OCI-M2 (cell line): ENCODE results near the gene ZNF532.
"Not testable (repeated sequence)": the region's sequence is repeated elsewhere in the genome, so short reads cannot be mapped to it uniquely, and the experiment has no call there.

Experiments used
- DNase-seq: peaks from one replicate; lab custom pipeline; 2025; ENCODE audit not compliant: unreplicated experiment; lab: John Stamatoyannopoulos, UW

The ZNF532 gene, protein sequence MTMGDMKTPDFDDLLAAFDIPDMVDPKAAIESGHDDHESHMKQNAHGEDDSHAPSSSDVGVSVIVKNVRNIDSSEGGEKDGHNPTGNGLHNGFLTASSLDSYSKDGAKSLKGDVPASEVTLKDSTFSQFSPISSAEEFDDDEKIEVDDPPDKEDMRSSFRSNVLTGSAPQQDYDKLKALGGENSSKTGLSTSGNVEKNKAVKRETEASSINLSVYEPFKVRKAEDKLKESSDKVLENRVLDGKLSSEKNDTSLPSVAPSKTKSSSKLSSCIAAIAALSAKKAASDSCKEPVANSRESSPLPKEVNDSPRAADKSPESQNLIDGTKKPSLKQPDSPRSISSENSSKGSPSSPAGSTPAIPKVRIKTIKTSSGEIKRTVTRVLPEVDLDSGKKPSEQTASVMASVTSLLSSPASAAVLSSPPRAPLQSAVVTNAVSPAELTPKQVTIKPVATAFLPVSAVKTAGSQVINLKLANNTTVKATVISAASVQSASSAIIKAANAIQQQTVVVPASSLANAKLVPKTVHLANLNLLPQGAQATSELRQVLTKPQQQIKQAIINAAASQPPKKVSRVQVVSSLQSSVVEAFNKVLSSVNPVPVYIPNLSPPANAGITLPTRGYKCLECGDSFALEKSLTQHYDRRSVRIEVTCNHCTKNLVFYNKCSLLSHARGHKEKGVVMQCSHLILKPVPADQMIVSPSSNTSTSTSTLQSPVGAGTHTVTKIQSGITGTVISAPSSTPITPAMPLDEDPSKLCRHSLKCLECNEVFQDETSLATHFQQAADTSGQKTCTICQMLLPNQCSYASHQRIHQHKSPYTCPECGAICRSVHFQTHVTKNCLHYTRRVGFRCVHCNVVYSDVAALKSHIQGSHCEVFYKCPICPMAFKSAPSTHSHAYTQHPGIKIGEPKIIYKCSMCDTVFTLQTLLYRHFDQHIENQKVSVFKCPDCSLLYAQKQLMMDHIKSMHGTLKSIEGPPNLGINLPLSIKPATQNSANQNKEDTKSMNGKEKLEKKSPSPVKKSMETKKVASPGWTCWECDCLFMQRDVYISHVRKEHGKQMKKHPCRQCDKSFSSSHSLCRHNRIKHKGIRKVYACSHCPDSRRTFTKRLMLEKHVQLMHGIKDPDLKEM (N-terminal part only)

DNA sequence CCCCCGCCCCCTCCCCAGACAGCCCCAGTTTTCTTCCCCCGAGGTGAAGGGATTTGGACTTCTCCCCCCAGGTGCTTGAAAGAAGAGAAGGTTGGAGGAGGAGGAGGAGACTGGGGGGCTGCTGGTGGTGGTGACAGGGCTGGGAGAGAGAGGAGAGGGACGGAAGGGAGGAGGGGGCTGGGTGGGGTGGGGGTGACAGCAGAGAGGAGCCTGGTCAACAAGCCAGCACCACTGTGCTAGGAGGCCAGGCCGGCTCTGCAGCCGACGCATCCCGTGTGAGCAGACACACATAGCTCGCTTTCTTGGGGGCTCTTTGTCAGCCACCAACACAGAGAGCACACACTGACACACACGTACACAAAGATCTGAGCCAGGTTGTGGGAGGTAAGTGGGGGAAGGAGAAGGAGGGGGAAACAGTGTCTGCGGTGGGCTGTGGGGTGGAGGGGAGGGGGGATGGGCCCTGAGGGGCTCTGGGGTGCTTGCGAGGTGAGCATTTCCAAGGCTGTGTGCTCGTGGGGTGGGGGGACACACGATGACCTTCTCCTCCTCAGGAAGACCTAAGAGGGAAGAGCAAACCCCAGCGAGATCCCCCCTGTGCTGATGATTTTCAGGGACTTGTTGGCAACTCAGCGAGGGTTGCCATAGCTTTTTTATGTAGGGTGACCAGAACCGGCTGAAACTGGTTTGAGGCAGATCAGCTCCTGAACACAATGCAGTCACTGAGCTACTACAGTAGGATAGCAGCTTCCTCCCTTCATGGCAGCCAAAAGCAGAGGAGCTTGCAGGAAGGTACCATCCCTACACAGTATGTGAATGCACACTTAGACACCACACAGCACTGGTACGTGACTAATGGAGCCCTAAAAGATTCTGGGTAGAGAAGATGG is at the start of gene ZNF532:
Gene ZNF532 (plus strand): TSS at position 732 of the 887 bp plus-strand sequence. CDS start 53,411 bp downstream, outside the sequence.
- no peak for DNase-seq

DNA sequence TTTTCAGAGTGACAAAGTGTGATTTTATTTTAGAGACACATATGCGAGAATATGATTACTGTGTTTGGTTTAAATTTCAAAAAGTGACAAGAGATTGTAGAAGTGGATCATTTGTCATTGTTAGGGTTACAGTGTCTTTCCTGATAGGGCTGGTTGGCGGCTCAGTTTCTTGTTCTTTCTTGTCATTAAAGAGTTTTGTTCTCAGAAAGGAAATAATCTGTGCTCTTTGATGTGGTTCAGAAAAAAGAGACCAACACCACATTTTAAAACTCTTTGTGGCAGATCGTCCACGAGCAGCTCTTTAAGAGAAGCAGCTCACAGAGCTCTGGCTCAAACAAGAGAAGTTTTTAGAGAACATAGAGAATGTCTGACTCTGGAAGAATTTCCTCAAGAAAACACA is 45.6 kb upstream of the ZNF532 start:
- no peak for DNase-seq

DNA sequence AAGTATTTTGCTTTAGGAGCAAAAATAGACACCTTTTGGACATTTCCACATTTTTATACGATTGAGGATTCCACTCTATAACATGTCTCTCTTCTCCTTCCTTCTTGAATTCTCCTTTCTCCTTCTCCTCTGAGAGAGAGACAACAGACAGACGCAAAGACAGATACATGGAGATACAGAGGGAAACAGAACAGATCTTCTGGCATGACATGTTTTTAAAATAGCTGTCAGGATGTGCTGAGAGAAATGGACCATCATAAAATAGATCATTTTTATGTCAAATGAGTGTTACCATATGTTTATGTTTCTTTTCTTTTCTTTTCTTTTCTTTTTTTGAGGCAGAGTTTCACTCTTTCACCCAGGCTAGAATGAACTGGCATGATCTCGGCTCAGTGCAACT is 44.4 kb upstream of the ZNF532 start:
- no peak for DNase-seq

DNA sequence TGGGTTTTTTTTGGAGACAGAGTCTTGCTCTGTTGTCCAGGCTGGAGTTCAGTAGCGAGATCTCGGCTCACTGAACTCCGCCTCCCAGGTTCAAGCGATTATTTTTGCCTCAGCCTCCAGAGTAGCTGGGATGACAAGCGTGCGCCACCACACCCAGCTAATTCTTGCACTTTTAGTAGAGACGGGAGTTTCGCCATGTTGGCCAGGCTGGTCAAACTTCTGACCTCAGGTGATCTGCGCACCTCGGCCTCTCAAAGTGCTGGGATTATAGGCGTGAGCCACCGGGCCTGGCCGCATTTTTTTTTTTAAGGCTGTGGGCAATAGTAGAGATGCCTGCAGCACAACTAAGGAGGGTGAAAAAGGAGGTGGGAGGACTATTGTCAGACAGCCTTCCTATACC is 41.7 kb upstream of the ZNF532 start:
- DNase-seq: no peak

DNA sequence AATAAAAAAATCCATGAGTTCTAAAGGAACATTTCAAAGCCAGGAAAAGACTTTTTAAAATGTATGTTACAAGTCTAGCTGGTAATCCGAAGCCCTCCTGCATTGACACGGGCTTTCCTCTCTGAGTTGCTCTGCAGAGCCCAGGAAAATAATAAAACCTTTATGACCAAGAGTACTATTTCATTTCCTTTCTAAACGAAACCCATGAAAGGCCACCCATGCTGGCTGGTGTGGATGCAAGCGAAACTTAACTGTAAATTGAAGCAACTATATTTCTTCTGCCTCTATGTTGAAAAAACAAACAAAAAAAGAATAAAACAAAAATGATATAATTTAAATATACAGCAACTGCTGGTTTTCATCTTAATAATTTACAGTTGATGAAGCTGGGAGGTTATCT is 41.3 kb upstream of the ZNF532 start:
- DNase-seq: no peak

DNA sequence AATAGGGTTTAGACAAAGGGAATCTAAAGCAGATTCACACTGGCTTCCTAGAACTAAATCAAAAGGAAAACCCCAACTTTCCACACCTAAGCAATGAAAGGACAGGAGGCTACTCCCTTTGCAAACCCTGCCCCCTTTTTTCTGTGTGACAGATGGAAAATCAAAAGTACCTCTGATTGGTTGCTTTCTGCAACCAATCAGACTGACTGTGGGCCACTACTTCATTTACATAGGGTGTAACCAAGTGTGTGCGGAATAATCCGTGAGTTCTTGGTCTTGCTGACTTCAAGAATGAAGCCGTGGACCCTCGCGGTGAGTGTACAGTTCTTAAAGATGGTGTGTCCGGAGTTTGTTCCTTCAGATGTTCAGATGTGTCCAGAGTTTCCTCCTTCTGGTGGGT is 37.8 kb upstream of the ZNF532 start:
- DNase-seq: not testable (repeated sequence)

DNA sequence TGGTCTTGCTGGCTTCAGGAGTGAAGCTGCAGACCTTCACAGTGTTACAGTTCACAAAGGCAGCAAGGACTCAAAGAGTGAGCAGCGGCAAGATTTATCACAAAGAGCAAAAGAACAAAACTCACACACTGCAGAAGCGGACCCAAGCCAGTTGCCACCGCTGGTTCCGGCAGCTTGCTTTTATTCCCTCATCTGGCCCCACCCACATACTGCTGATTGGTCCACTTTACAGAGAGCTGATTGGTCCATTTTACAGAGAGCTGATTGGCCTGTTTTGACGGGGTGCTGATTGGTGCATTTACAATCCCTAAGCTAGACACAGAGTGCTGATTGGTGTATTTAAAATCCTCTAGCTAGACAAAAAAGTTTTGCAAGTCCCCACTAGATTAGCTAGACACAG is 37.2 kb upstream of the ZNF532 start:
- no peak for DNase-seq

DNA sequence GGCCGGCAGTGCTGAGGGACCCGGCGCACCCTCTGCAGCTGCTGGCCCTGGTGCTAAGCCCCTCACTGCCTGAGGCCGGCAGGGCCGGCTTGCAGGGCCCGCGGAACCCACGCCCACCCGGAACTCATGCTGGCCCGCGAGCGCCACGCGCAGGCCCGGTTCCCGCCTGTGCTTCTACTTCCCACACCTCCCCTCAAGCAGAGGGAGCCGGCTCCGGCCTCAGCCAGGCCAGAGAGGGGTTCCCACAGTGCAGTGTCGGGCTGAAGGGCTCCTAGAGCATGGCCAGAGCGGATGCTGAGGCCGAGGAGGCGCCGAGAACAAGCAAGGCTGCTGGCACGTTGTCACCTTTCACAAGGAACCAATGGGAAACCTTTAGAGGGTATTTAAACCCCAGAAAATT is 36.8 kb upstream of the ZNF532 start:
- no peak for DNase-seq

DNA sequence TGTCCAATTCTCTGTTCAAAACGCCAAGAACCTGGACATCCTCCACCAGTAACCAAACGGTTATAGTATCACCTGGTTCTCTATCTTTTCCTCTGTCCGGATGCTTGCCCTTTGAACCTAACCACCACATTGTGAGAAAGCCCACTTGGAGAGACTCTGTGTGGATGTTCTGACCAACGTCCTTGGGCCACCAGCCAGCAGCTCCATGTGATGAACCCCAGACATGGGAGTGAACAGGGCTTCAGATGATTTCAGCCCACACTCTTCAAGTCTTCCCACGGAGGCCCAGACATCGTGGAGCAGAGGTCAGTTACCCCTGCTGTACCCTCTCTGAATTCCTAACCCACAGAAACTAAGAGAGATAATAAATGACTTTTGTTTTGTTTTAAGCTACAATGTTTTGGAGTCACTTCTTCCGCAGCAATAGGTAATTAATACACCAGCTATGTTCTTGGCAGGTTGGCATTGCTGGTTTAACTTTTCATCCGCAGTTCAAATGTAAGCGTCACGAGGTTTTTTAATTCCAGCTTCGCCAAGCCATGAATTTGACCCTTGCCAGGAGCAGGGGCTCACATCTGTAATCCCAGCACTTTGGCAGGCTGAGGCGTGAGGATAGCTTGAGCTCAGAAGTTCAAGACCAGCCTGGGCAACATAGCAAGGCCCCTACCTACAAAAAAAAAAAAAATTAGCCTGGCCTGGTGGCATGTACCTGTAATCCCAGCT is 36.1 kb upstream of the ZNF532 start:
- no peak for DNase-seq

DNA sequence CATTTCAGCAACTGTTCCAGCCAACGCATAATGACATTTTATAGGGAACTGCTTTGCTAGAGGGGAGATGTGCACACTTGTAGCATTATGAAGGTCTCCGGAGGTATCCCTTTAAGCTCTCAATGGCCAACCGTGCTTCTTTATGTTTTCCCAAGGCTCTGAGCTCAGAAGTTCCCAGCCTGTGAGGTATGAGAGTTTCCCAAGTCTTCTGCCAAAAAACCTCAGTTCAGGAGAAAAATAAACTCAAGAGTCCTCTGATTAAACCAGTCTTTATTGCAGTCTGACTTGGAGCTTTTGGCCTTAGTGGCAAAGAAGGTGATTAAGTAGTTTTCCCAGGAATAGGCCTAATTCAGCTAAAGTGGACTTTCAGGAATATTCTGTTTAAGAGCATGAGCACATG is 35.4 kb upstream of the ZNF532 start:
- DNase-seq: no peak

DNA sequence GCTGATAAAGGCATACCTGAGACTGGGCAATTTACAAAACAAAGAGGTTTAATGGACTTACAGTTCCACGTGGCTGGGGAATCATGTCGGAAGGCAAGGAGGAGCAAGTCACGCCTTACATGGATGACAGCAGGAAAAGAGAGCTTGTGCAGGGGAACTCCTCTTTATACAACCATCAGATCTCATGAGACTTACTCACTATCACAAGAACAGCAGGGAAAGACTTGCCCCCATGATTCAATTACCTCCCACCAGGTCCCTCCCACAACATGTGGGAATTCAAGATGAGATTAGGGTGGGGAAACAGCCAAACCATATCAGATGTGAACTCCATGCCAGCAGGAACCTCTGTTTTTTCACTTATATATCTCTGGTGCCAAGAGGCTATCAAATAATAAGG is 34.8 kb upstream of the ZNF532 start:
- DNase-seq: not testable (repeated sequence)

DNA sequence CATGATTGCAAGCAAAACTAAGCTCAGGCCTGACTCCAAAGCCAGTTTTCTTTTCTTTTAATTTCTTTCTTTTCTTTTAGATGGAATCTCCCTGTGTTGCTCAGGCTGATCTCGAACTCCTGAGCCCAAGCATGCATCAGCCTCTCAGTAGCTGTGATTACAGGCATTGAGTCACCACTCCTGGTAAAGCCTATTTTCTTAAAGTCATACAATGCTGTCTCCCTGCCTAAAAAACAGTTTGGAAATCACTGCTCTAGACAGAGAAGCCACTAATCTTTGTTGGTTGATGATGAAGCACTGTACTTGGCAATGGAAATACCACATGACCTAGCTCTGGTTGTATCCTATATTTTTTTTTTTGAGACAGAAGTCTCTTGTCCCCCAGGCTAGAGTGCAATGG is 33.1 kb upstream of the ZNF532 start:
- no peak for DNase-seq

DNA sequence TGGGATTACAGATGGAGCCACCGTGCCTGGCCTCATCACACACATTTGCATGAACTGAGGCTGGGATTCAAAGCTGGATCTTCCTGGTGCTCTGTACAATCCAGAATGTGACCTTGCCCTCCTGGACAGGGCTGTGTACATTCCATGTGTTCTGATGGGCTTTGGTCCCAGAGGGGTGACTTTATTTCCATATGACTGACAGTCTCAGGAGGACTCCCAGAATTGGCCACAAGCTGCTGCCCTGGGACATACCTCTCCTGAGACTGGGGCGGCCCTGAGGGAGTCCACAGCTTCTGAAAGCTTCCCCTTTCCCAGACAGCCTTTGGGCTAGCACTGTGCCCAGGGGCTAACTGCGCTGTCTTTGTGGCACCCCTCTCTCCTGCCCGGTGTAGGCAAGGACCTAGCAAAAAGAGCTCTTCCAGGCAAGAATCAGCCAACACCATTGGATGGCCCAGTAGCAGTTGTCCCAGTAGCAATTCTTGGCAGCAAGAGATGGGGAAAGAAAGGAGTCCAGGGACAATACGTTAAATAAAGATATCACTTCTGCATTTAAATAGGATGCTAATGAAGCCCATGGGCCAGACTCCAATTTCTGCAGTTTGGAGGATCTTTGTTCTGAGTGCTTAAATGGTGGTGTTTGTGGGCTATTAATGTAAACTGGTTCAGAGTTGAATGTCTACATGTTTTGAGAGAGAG is 26.4 kb upstream of the ZNF532 start:
- DNase-seq: no peak

DNA sequence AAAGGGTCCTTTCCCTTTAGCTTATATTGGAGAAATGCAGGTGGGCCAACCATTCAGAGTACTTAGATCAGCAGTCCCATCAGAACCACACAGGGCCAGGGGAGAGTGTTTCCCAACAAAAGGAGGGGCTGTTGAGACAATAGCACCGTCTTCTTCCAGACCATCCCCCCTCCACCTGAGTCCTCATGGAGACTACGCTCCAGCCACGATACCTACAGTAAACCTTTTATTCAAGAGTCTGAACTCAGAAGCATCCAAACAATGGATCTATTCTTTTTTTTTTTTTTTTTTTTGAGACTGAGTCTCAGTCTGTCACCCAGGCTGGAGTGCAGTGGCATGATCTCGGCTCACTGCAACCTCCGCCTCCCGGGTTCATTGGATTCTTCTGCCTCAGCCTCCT is 25.7 kb upstream of the ZNF532 start:
- DNase-seq: no peak

DNA sequence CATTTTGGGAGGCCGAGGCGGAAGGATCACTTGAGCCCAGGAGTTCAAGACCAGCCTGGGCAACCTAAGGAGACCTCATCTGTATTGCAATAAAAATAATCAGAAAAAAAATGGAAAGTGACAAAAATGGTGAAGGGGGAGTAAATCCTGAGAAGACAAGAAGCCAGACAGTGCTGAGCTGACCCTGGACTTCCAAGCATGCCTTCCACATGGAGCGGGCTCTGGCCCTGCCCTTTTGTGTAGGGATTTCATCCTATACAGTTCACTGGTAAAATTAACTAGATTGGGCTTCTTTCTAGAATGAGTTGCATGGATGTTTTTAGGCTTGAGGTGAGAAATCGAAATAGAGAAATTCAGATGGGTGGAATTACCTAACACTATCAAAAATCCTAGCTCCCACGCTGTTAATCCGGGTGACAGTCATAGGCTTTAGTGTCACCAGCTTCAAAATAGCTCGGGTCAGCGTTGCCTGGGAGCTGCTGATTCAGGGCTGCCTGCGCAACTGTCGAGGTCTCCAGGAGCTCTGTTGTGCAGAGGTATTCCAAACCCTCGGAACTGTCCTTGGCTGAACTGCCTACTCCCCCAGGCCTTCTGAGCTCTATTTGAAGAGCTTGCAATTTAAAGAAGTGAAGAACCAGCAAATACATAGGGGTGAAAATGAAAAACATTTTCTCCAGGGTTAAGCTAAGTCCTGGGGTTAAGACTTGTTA is 21.5 kb upstream of the ZNF532 start:
- DNase-seq: no peak

DNA sequence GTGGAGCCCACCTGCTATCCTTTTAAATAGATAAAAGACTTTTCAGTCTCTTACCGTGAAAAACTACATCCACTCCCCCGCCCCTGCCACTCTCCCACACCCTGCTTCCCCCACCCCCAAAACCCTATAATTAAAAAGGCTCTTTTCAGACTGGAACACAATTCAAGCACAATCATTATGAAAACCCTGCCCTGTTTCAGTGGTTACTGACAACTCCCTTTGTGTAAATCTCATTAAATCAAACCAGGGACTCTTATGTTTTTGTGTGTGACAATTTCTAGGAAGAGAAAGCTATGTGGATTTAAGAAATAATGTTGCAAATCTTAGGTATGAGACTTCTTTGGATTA is 21.0 kb upstream of the ZNF532 start:
- DNase-seq: no peak

DNA sequence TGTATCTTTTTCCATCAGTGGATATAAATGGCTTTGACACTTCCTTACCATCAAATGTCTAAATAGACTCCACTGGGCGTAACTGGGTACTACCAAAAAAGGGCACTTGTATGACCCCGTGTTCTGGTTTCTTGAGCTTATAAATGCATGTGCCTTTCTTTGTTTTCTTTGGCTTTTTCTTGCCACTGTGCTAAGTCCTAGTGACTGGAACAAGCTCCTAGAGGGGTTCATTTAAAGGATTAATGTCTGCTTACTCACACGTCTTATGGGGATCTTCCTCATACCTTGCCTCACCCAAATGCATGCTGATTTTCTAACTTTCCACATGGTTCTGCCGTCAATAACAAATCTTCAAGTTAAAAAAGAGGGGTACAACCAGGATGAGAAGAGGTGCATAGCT is 19.8 kb upstream of the ZNF532 start:
- DNase-seq: no peak

DNA sequence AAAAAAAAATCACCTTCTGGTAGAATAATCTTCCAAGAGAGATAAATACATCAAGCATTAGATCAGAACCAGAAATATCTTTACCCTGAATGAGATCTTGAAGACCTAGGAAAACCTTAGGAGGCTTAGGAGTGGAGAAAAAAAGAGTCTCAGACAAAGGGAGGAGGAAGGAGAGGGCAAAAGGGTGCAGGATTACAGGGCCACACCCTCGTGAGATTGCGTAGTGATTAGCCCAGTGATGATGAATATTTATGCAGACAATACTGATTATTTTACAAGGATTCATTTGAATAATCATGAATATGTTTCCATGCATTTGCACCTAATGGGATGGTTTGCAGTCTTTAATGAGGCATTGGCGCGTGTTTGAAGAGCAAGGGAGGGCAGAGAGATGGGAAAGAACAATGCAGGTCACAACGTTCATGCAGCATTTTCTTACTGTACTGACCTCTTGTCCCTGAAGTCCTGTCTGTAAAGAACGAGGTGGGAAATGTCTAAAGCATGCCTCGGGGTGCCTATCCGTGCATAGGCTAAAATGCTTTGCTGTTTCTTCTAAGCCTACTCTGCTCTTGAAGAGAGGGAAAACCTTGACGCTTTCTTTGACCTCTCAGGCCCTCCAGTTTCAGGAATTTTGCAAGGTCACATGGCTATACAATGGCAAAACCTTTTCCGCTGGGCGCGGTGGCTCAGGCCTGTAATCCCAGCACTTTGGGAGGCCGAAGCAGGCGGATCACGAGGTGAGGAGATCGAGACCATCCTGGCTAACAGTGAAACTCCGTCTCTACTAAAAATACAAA is 18.6 kb upstream of the ZNF532 start:
- no peak for DNase-seq
